ENCODE results near the gene LYPD6. TPM values are rescaled to one million over a fixed set of nuclear protein-coding genes. Genes with fewer than 3 reads are reported as not detected.

LYPD6 gene
- total and polyA plus RNA-seq, 2 experiments from 2014 or later, result 4.9 to 12.4 TPM

- no peak for ATAC-seq
- H3K36me3 ChIP-seq (ENCODE audit: insufficient read depth), result no peaks in the 10 kb centered on the region
- no peak overlapping the region for H3K4me3 ChIP-seq
- peaks cover 14% of the 10 kb centered on the region for H3K4me1 ChIP-seq (ENCODE audit: insufficient read depth)
- Mint-ChIP-seq H3K9me3 (no peaks in the 10 kb centered on the region), H3K4me3 (no peak overlapping the region), H3K4me1 (peaks cover 22% of the 10 kb centered on the region), H3K27ac (no peak overlapping the region), H3K36me3 (ENCODE audit: low read depth) (no peaks in the 10 kb centered on the region), H3K27me3 (ENCODE audit: insufficient read depth, low read depth, poor library complexity) (peaks cover 5% of the 10 kb centered on the region)
- H2AFZ ChIP-seq, result no peak overlapping the region
- no peaks in the 10 kb centered on the region for H3K27me3 ChIP-seq (ENCODE audit: insufficient read depth)
- peaks cover 12% of the 10 kb centered on the region for H3K9me2 ChIP-seq (ENCODE audit: insufficient read depth)
- H4K20me1 ChIP-seq (replicated peaks; ENCODE audit: insufficient read depth), result no peaks in the 10 kb centered on the region
- H3F3A ChIP-seq (replicated peaks; ENCODE audit: low read depth), result no peaks in the 10 kb centered on the region
- H3K27ac ChIP-seq (ENCODE audit: low read depth), result no peak overlapping the region
- no peak for DNase-seq (ENCODE audit: low spot score)
- TF ChIP-seq ZNF114 (CRISPR knock-in tag; IDR thresholded peaks at IDR 0.05), result no peak
- TF ChIP-seq CTCF (conservative IDR thresholded peaks at IDR 0.05; ENCODE audit: low read depth in 2 of 2), result no peak
- TF ChIP-seq REST (IDR thresholded peaks at IDR 0.05; ENCODE audit: unreplicated experiment), result no peak
- no peak for TF ChIP-seq STAT1 (IDR thresholded peaks at IDR 0.05; ENCODE audit: unreplicated experiment)
- no peak for TF ChIP-seq POLR2AphosphoS5 (IDR thresholded peaks at IDR 0.05; ENCODE audit: low read depth)
- no peak for TF ChIP-seq ZNF331 (CRISPR knock-in tag; IDR thresholded peaks at IDR 0.05; ENCODE audit: low read depth)
- no peak for TF ChIP-seq EZH2 (IDR thresholded peaks at IDR 0.05; ENCODE audit: low read depth, unreplicated experiment)
- TF ChIP-seq CREB1 (CRISPR knock-in tag; IDR thresholded peaks at IDR 0.05; ENCODE audit: low read depth), result no peak
- TF ChIP-seq NANOG (IDR thresholded peaks at IDR 0.05; ENCODE audit: borderline replicate concordance), result no peak
- no peak for TF ChIP-seq ETS1 (IDR thresholded peaks at IDR 0.05)
- TF ChIP-seq EZH2phosphoT487 (IDR thresholded peaks at IDR 0.05; ENCODE audit: unreplicated experiment), result no peak
- no peak for TF ChIP-seq ZNF462 (CRISPR knock-in tag; IDR thresholded peaks at IDR 0.05)
- no peak overlapping the region for H3K4me2 ChIP-seq
- no peaks in the 10 kb centered on the region for H3K79me2 ChIP-seq (replicated peaks; ENCODE audit: insufficient read depth)
Observed at GRCh38 chr2:149383340-149383739, 53.0 kb downstream of the LYPD6 start.

Data from GM23338 (cell line).